HG02571 (cell line): ENCODE data around the gene CBX5.
"Not testable (repeated sequence)": the region's sequence is repeated elsewhere in the genome, so short reads cannot be mapped to it uniquely, and the experiment has no call there.

ENCODE experiments used
- ATAC-seq: cut with Tn5 transposase; IDR thresholded peaks from one replicate; pipeline ENCODE4 v1.9.1; 2021; ENCODE audit warnings: mild to moderate bottlenecking, moderate library complexity; ENCODE audit not compliant: unreplicated experiment

CBX5 gene

DNA sequence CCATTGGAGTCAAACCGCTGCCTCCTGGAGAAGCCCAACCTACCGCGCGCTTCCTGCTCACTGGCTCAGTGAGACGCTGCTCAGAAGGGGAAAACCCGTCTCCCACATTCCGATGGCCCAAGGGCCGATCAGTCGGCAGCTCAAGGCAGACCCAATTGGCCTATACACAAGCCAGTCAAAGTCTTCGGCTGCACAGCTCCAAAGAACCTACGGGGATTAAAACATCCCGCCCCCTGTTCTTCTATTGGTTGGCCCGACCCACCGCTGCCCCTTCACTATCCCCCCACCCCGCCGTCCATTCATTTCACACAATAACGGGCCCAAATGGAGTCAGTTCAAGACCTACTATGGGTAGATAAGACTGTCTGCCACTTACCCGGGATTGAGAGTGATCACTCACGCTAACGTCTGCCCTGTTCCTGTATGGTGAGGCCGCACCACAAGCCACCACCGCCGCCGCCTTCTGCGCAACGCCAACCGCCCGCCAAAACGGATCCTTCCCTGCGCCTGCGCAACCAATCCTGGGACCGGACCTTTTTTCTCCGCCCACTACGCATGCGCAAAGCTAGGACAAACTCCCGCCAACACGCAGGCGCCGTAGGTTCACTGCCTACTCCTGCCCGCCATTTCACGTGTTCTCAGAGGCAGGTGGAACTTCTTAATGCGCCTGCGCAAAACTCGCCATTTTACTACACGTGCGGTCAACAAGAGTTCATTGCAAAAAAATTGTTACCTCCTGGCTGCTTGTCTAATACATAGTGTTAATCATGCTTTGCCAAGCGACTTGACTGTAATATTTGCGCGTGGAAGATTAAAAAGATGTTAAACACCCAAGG, at the start of gene CBX5:
CBX5 (minus strand) TSS at position 491 of the 836 bp plus-strand sequence. CDS start 22,472 bp downstream, outside the sequence.
- ATAC-seq, result peak; percentile 69

DNA sequence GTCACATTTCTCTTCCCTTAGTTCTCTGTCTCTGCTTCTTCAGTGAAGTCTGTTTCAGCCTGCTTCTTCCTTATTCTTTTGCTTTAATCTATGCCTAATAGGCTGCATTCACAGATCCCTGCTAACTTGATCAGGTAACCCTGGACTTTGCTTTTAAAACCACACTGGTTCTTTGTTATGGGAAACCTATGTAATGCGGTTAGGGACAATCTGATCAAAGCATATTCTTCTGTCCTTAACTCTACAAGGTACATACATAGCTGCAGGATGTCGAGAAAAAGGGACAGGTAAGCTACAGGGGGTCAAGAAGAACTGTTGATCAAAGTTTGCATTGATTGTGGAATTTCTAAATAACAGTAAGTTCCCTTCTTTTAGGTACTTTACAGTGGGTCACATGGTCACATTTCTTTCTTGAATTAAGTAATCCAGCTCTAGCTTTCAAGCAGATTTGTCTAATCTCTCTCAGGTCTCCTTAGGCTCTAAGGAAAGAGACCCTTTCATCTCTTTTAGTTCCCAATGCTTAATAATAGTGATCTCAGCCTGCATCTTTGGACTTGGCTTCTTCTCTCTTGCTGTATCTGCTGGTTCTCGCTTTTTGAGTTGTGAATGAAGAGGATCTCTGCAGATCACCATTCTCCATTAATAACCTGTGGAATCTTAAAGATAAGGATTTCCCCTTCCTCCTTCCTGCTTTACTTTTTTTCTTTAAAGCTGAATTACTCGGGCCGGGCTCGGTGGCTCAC, 48.8 kb upstream of the CBX5 start:
- ATAC-seq, result no peak

DNA sequence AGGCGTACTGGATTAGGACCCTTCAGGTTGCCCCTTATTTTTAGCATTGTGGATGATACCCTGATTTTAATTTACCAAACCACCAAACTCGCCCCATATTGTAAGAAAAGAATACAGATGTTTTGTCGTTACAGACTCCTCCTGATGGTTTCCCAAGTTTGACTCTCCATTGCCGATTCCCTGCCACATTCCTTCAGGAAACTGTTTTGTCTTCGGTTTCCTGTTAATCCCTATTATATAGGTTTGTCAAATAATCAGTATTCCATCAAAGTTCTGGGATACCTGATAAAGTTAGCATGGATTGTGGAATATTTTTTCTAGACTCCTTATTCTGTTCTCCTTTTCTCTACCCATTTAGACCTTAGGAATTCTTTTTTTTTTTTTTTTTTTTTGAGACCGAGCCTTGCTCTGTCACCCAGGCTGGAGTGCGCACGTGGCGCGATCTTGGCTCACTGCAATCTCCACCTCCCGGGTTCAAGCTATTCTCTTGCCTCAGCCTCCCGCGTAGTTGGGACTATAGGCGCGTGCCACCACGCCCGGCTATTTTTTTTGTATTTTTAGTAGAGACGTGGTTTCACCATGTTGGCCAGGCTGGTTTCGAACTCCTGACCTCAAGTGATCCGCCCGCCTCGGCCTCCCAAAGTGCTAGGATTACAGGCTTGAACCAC, 45.7 kb upstream of the CBX5 start:
- not testable (repeated sequence) for ATAC-seq

DNA sequence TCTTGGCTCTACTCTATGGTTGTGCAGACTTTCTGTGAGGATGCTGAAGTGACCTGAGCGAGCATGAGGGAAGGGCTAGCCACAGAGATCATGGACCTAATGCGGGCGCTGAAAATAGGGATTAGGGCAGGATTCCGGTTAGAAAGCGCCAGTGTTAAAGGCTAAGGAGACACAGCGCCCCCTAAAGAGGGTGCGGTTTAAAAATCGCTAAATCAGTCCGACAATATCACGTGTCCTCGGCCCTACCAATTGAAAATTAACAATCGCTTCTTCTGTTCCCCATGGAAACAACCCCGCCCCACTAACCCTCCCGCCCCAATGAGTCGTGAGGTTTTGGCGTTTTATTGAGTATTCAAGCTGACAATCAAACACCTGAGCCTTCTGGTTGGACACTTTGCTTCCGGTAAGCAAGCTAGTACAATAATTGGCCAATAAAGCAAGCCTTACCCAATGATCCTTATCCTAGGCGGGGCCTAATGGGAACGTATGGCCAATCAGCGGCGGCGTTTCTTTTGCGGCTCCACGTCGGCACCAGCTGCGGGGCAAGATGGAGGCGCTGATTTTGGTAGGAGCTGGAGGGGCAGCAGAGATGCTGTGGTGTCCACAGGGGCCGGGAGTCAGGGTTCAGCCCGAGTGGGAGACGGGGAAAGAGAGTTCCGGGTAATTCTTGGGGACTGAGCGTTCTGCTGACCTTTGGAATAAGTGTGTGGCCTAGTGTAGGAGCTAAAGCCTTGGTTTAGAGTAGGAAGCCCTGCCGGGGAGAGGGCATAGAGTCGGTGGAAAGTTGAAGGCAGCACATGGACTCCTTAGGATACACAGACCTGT, 44.9 kb upstream of the CBX5 start, which contains the start of gene COPZ1:
COPZ1 (plus strand) TSS at position 515 of the 825 bp plus-strand sequence; CDS start at position 548, 33 bp downstream.
- peak; percentile 98 for ATAC-seq

DNA sequence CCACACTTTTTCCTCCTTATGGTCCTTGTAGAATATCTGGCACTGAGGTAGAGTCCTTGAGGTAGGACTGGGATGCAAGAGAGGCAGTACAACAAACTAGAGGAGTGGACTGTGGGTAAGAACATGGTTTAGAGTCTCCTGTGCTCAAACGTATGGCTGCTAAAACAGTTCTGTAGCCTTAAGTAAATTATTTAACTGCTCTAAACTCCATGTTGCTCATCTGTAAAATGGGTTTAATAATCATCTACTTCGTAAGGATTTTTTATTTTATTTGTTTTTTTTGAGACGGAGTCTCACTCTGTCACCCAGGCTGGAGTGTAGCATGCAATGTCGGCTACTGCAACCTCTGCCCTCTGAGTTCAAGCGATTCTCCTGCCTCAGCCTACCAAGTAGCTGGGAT, 41.4 kb upstream of the CBX5 start:
- ATAC-seq, result no peak

DNA sequence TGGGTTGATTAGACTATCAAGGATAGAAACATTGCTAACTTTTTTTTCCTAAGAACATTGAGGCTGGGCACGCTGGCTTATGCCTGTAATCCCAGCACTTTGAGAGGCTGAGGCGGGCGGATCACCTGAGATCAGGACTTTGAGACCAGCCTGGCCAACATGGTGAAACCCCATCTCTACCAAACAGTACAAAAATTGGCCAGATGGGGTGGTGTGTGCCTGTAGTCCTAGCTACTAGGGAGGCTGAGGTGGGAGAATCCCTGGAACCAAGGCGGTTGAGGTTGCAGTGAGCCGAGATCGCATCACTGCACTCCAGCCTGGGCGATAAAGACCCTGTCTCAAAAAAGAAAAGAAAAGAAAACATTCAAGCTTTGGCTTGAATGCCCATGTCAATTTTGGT, 32.4 kb upstream of the CBX5 start:
- not testable (repeated sequence) for ATAC-seq

DNA sequence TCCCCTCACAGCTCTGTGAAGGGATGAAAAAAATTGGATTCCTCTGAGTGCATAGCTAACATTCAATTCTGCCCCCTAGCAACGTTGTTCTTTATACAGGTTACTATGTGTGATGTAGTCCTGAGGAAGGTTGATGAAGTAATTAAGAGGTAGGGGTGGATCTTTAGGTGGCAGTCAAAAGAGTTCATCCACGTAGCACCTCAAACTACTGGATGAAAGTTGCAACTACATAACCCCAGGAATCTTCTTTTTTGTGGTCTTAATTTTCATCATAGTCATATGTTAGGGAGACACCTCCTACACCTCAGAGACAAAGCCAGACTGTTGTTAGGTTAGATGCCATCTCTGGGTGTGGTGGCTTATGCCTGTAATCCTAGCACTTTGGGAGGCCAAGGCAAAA, 31.1 kb upstream of the CBX5 start:
- ATAC-seq, result no peak

DNA sequence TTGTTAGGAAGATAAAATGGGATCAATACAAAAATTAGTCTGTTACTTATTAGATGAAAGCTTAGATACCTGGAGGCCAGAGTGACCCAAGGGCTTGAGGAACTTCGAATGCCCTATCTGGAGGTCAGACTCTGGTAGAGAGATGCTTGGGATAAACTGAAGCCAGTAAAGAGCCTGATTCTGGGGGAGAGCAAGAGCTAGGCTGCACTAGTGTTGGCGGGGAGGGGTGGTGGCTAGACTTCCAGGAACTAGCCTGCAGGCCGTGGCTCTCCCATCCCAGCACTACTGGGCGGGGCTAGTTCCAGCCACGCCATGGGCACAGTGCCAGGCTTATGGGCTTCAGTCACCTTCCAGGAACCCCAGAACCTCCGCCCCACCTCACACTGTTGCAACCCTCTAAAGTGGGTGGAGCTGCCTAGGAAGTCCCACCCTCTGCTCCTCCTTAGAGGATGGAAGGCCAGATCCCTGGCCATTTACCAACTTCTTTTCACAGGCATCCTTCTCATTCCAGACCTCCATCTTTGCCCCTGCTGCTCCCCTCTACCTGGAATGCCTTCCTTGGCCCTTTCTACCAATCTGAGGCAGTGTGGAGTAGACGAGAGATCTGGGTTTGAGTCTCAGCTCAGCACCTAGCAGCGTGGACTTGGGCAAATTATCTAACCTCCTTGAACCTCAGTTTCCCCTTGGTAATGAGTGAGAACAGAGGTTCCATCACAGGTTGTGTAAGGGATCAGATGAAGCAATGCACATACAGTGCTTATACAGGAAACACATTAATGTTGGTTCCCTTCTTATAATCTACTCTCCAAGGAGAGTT, 27.2 kb upstream of the CBX5 start:
- ATAC-seq, result no peak

DNA sequence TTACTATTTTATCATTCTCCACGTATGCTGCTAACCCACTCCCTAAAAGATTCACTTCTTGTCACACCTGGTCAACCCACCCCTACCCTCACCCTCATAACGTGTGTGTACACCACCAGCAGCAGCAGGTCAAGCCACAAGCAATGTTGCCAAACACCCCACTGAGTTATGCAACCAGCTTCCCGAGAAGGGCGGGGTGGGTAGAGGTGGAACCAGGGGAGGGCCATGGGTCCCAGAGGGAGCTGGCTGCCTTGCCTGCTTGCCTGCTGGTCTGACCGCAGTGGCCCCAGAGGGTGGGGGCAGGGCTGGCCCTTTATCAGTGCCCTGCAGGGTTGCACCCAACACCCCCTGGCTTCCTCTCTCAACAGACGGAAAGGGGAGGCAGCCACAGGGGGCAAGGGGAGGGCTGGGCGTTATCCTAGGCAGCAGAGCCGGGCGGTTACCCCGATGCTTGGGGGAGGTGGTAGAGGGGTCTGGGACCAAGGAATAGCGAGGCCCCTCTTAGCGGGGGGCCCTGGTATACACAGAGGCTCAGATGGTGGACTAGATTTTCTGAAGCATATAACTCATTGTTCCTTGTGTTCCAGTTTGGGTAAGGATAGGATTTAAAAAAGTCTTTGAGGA, 24.4 kb upstream of the CBX5 start:
- no peak for ATAC-seq

DNA sequence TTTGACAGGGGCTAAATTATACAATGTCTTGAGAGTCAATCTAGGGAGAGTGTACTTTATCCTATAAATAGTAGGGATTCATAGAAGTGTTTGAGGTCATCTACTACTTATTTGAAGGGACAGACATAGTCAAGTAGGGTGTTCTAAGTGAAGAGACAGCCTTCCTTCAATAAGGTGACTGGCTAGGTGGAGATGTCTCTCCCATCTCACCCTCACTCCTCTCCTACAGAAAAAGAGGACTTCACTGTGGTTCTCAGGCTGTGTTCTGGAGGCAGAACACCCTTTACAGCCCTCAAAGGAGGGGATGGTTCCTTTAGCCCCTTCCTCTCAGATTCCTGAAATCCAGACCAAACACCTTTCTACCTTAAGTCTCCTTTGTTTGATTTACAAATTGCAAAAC, 23.7 kb upstream of the CBX5 start:
- ATAC-seq, result no peak

DNA sequence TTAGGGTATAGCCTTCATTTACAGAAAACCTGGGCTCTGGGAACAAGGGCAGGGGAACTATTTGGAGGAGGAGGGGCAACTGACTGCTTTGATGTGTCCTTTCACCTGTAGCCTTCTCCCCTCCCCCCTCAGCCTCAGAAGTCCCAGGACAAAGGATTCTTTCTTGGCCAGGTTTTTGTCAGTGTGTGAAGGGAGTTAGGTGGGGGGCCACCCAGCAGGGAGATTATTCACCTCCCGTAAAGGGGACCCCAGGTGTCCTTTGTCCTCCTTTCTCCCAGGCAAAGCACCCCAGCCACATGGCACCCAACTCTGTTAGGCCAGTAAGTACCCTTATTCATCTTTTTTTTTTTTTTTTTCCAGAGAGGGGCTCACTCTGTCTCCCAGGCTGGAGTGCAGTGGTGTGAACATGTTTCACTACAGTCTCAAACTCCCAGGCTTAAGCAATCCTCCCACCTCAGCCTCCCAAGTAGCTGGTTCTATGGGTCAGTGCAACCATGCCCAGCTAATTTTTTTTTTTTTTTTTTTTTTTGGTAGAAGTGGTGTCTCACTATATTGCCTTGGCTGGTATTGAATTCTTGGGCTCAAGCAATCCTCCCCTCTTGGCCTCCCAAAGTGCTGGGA, 21.6 kb upstream of the CBX5 start:
- no peak for ATAC-seq

DNA sequence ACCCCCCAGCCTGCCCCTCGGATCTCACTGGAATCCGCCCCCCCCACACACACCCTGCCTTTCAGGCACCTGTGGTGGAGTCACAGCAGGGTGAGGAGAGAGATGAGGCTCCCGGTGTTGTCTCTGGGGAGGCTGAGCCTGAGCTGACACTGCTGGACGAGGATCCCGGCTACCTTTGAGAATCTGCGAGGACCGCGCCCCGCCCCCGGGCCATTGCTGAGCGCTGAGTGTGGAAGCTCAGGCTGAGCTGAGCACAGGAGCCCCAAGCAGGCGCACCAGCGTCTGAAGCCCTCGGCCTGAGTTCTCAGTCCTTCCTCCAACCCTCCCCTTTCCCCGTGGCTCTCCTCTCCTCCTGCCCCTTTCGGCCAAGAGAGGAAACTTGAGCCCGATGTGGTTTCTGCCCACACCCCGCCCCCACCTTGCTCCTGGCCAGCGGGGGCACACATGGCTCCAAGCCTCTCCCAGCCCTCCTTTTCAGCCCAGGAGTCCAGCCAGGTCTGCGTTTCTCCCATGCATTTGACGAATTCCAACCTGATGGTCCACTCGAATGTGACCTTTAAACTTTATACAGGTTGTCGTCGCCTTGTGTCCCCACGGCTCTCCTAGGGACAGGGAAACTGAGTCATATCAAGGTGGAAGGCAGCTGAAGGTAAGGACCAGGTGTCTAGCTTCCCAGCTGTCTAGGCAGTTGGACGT, 21.0 kb upstream of the CBX5 start, which contains the start of gene NFE2:
NFE2 (minus strand) TSS at position 284 of the 696 bp plus-strand sequence. CDS start 5,767 bp downstream, outside the sequence.
- no peak for ATAC-seq

DNA sequence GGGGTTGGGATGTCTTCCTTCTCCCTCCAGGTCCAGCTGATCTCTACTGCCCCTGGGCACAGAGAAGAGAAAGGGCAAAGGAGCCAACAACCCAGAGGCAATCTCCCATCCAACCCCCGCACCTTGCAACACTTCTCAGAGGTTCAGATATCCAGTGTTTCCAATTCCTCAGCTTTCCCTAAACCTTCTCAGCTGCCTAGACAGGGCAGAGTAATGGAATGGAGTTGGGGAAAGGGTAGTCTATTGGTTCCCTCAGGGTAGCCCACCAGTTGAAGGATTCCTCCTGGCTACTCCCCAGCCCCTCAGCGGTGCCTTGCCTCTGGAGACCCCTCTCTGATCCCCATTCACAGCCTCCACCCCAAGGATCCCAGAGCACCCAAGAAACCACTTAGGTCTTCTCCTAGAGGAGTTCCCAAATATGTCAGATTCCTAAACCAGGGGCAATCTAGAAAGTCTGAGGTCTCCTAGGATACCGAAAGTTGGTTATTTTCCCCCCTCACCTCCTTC, 20.4 kb upstream of the CBX5 start:
- ATAC-seq, result no peak

DNA sequence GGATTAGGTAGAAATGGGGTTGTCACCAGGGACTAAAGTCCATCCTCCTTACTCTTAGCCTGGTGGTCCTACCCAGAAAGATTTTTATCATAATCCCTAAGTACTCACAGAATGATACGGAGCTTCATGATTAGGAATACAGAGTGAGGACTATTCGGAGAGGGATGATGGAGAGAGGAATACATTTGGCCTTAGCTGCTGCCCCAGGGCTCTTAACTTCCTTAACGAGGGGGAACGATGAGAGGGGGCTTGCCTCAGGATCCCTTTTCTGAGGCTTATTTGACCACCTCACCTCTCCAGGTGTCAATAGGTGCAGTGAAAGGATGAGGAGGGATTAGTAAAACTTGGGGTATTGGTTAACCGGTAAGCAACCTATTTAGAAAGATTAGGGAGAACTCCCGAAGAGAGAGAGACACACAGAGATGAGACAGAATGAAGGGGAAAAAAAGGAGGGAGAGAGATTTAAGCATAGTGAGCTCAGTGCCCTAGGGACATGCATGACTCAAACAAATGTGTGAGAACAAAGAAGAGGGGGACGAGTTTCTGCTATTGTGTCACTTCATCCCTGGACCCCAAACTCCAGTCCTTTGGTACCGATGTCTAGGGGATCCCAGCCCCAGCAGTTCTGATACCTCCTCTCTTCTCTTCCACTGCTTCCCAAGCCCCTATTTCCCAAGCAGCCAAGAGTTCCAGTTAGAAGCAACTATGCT, 19.7 kb upstream of the CBX5 start:
- ATAC-seq, result no peak

DNA sequence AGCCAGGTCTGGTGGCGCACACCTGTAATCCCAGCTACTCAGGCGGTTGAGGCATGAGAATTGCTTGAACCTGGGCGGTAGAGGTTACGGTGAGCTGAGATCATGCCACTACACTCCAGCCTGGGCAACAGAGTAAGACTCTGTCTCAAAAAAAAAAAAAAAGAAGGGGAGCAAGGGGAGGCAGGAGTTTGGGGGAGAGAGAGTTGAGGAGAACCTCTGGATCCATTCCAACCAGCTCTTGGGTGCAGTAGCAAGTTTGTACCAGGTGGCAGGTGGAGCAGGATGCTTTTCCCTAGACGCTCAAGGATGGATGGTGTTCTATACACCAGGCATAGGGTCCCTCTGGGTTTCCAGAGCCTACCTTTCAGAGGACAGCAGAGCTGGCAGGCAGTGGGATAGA, 19.0 kb upstream of the CBX5 start:
- ATAC-seq, result no peak

DNA sequence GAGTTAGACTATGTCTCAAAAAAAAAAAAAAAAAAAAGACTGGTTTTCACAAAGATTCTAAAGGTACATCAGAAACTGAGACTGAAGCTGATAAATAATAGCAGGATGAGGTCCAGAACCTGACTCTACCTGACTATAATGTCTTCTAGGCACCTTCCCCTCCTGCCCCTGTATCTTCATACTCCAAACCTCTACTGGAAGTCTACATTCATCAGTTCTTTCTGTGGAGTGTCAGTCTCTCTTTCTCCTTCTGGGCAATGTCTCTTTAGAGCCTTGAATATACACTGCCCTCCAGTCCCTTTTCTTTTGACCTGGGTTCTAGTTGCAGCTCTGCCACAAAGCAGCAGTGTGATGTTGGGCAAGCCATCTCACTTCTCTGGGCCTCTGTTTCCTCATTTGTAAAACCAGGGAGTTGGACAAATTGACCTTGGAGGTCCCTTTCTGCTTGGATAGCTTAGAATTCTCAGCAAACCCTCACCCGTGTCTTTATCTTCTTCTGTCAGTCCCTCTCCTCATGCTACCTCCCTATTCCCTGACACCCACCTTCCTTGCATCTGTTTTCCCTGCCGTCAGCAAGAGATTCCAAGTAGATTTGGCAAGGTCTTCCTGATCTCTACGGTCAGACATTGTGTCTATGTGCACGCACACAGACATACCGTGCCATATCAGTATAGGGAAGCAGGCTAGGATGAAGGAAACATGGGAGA, 16.6 kb upstream of the CBX5 start:
- no peak for ATAC-seq
